Measurements from ENCODE around the gene NLRP10. TPM values are rescaled to one million over a fixed set of nuclear protein-coding genes. Genes with fewer than 3 reads are reported as not detected.
A peak's percentile ranks its signal among the peaks of the same experiment; 100 is the strongest.

NLRP10 gene
- total RNA-seq, 1 experiment from 2014 or later = not detected

DNA sequence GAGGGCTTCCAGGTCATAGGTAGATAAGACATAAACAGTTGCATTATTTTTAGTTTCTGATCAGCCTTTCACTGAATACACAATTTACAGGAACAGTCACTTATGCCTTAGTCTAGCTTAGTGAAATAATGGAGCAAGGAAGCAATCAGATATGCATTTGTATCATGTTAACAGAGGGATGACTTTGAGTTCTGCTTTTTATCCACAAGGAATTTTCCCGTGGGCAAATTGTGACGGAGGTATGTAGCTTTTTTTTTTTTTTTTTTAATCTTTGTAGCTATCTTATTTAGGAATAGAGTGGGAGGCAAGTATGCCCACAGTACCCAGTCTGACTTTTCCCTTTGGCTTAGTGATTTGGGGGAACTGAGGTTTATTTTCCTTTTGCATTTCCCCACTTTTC lies 3.4 kb upstream of the NLRP10 start:
- Histone ChIP-seq H2AFZ (ENCODE audit: low read length) (no peak overlapping the region), H3K4ac (ENCODE audit: low read depth, low read length) (no peak overlapping the region), H4K5ac (ENCODE audit: insufficient read length, low read depth, low read length) (no peak overlapping the region), H3K9me3 (ENCODE audit: control insufficient read depth, low read depth, low read length) (no peaks in the 10 kb centered on the region), H3K9ac (ENCODE audit: extremely low read depth, insufficient read length, low read length) (no peak overlapping the region), H4K20me1 (ENCODE audit: control insufficient read depth, insufficient read depth, insufficient read length) (no peaks in the 10 kb centered on the region), H3K4me1 (ENCODE audit: insufficient read depth, low read length) (peaks cover 2% of the 10 kb centered on the region; the same call in 1 of the 2 replicates), H3K56ac (ENCODE audit: insufficient read length, low read depth, low read length) (no peak overlapping the region), H4K8ac (replicated peaks; ENCODE audit: insufficient read length, low read depth, low read length) (no peak overlapping the region), H3K23me2 (ENCODE audit: insufficient read length, low read depth, low read length, poor library complexity, severe bottlenecking) (no peaks in the 10 kb centered on the region), H3K79me2 (ENCODE audit: insufficient read depth, low read length) (no peaks in the 10 kb centered on the region), H3K4me2 (ENCODE audit: insufficient read depth, insufficient read length, low read length) (peak overlapping the region; percentile 28), H2BK5ac (ENCODE audit: insufficient read length, low read length) (no peak overlapping the region), H2BK120ac (ENCODE audit: low read depth, low read length, poor library complexity, severe bottlenecking) (no peak overlapping the region), H3K27me3 (ENCODE audit: insufficient read depth, low read length) (no peaks in the 10 kb centered on the region), H2AK5ac (ENCODE audit: insufficient read length, low read length) (no peak overlapping the region), H3K79me1 (ENCODE audit: insufficient read depth, low read depth, low read length, poor library complexity, severe bottlenecking) (no peaks in the 10 kb centered on the region), H2BK15ac (ENCODE audit: low read depth, low read length) (no peak overlapping the region), H2BK20ac (ENCODE audit: low read depth, low read length, poor library complexity, severe bottlenecking) (no peak overlapping the region), H3K27ac (ENCODE audit: insufficient read length, low read depth, low read length) (no peak overlapping the region), H2BK12ac (ENCODE audit: insufficient read length, low read depth, low read length) (no peak overlapping the region), H3T11ph (ENCODE audit: low read length) (no peak overlapping the region), H3K18ac (ENCODE audit: insufficient read length, low read depth, low read length) (no peak overlapping the region), H3K14ac (ENCODE audit: insufficient read depth, low read length) (no peak overlapping the region), H3K23ac (ENCODE audit: insufficient read length, low read depth, low read length) (no peak overlapping the region), H4K91ac (ENCODE audit: insufficient read length, low read depth, low read length) (no peak overlapping the region)
- DNase-seq = no peak
- TF ChIP-seq, protein P1, sequence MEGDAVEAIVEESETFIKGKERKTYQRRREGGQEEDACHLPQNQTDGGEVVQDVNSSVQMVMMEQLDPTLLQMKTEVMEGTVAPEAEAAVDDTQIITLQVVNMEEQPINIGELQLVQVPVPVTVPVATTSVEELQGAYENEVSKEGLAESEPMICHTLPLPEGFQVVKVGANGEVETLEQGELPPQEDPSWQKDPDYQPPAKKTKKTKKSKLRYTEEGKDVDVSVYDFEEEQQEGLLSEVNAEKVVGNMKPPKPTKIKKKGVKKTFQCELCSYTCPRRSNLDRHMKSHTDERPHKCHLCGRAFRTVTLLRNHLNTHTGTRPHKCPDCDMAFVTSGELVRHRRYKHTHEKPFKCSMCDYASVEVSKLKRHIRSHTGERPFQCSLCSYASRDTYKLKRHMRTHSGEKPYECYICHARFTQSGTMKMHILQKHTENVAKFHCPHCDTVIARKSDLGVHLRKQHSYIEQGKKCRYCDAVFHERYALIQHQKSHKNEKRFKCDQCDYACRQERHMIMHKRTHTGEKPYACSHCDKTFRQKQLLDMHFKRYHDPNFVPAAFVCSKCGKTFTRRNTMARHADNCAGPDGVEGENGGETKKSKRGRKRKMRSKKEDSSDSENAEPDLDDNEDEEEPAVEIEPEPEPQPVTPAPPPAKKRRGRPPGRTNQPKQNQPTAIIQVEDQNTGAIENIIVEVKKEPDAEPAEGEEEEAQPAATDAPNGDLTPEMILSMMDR (conservative IDR thresholded peaks at IDR 0.05) = no peak
- Mint-ChIP-seq H3K4me1 (peaks cover 38 to 51% of the 10 kb centered on the region in 2 experiments), H3K9me3 (no peaks in the 10 kb centered on the region), H3K36me3 (ENCODE audit: insufficient read depth in 1 of 3, low read depth in 3 of 3) (no peaks in the 10 kb centered on the region), H3K4me3 (no peak overlapping the region), H3K27me3 (ENCODE audit: low read depth) (no peaks in the 10 kb centered on the region), H3K27ac (no peak overlapping the region; a peak in 1 of 7 replicates)
- WGBS (ENCODE audit: extremely low coverage, insufficient read length, low lambda C conversion rate) = no CpG with 5 or more reads among the region's 2 CpGs
